Measurements from ENCODE around the gene SLFN11.

Gene SLFN11

GRCh38 chr17:35345445-35345925 is 27.9 kb downstream of the SLFN11 start:
- Histone ChIP-seq H2AFZ (peak overlapping the region; percentile 21), H3K79me2 (no peaks in the 10 kb centered on the region), H3K4me1 (no peaks in the 10 kb centered on the region), H3K4me3 (ENCODE audit: low read depth, low read length) (peak overlapping the region; percentile 15), H3K27me3 (ENCODE audit: control insufficient read depth, insufficient read depth, low read length) (peaks cover 3% of the 10 kb centered on the region), H3K9me3 (ENCODE audit: control insufficient read depth, low read length) (no peaks in the 10 kb centered on the region), H3K4me2 (ENCODE audit: low read length) (peak overlapping the region; percentile 74), H3K9ac (no peak overlapping the region), H3K27ac (peak overlapping the region; percentile 24), H3K36me3 (ENCODE audit: control insufficient read depth, insufficient read depth, low read length) (no peaks in the 10 kb centered on the region)
- no peak for TF ChIP-seq CTCF (IDR thresholded peaks at IDR 0.05)

- TF ChIP-seq CTCF (IDR thresholded peaks at IDR 0.05) = no peak
- Histone ChIP-seq H3K9ac (no peak overlapping the region), H3K27ac (no peak overlapping the region), H3K9me3 (ENCODE audit: control insufficient read depth, low read length) (no peaks in the 10 kb centered on the region), H3K4me3 (ENCODE audit: low read depth, low read length) (no peak overlapping the region), H3K4me2 (ENCODE audit: low read length) (no peak overlapping the region), H3K36me3 (ENCODE audit: control insufficient read depth, insufficient read depth, low read length) (no peaks in the 10 kb centered on the region), H3K4me1 (no peaks in the 10 kb centered on the region), H3K27me3 (ENCODE audit: control insufficient read depth, insufficient read depth, low read length) (peaks cover 3% of the 10 kb centered on the region), H2AFZ (no peak overlapping the region), H3K79me2 (no peaks in the 10 kb centered on the region)
Measured at GRCh38 chr17:35344262-35344661, 29.2 kb downstream of the SLFN11 start.

GRCh38 chr17:35342276-35342675 is 31.1 kb downstream of the SLFN11 start:
- H3K9ac ChIP-seq = no peak overlapping the region
- H3K36me3 ChIP-seq (ENCODE audit: control insufficient read depth, insufficient read depth, low read length) = no peaks in the 10 kb centered on the region
- no peak overlapping the region for H3K4me3 ChIP-seq (ENCODE audit: low read depth, low read length)
- no peaks in the 10 kb centered on the region for H3K79me2 ChIP-seq
- no peaks in the 10 kb centered on the region for H3K9me3 ChIP-seq (ENCODE audit: control insufficient read depth, low read length)
- no peak overlapping the region for H3K27ac ChIP-seq
- no peak overlapping the region for H2AFZ ChIP-seq
- no peaks in the 10 kb centered on the region for H3K4me1 ChIP-seq
- peaks cover 3% of the 10 kb centered on the region for H3K27me3 ChIP-seq (ENCODE audit: control insufficient read depth, insufficient read depth, low read length)
- no peak for TF ChIP-seq CTCF (IDR thresholded peaks at IDR 0.05)
- no peak overlapping the region for H3K4me2 ChIP-seq (ENCODE audit: low read length)

GRCh38 chr17:35341411-35341992 is 31.9 kb downstream of the SLFN11 start:
- Histone ChIP-seq H3K27ac (no peak overlapping the region), H3K4me3 (ENCODE audit: low read depth, low read length) (no peak overlapping the region)
- TF ChIP-seq CTCF (IDR thresholded peaks at IDR 0.05) = no peak

GRCh38 chr17:35338230-35338629 is 35.2 kb downstream of the SLFN11 start:
- Histone ChIP-seq H3K27me3 (ENCODE audit: control insufficient read depth, insufficient read depth, low read length) (no peaks in the 10 kb centered on the region), H3K36me3 (ENCODE audit: control insufficient read depth, insufficient read depth, low read length) (no peaks in the 10 kb centered on the region), H3K4me3 (ENCODE audit: low read depth, low read length) (no peak overlapping the region), H3K4me1 (no peaks in the 10 kb centered on the region), H3K9ac (no peak overlapping the region), H3K27ac (no peak overlapping the region), H3K9me3 (ENCODE audit: control insufficient read depth, low read length) (no peaks in the 10 kb centered on the region), H2AFZ (no peak overlapping the region), H3K4me2 (ENCODE audit: low read length) (no peak overlapping the region), H3K79me2 (no peaks in the 10 kb centered on the region)
- no peak for TF ChIP-seq CTCF (IDR thresholded peaks at IDR 0.05)

More at GRCh38 chr17:35341411-35341992, 31.9 kb downstream of the SLFN11 start:
- no peaks in the 10 kb centered on the region for H3K36me3 ChIP-seq (ENCODE audit: control insufficient read depth, insufficient read depth, low read length)
- no peak overlapping the region for H3K9ac ChIP-seq
- no peaks in the 10 kb centered on the region for H3K79me2 ChIP-seq
- no peak overlapping the region for H2AFZ ChIP-seq
- H3K9me3 ChIP-seq (ENCODE audit: control insufficient read depth, low read length) = no peaks in the 10 kb centered on the region
- no peaks in the 10 kb centered on the region for H3K4me1 ChIP-seq
- H3K27me3 ChIP-seq (ENCODE audit: control insufficient read depth, insufficient read depth, low read length) = peaks cover 3% of the 10 kb centered on the region
- no peak overlapping the region for H3K4me2 ChIP-seq (ENCODE audit: low read length)

All from parathyroid adenoma (tissue), 2 donors.